Osteoblast (primary cell): ENCODE results near the gene MYG1. TPM values are rescaled to one million over a fixed set of nuclear protein-coding genes. Genes with fewer than 3 reads are reported as not detected.

Source experiments
- DNase-seq: peaks from one replicate; pipeline ENCODE4 v3.0.0; 2011; ENCODE audit warnings: low spot score, mixed read lengths; ENCODE audit not compliant: insufficient read length; ENCODE audit errors: missing footprints
- H2AFZ ChIP-seq: 2 replicates; pipeline ENCODE4 v1.6.0; 2011; ENCODE audit warnings: mild to moderate bottlenecking, low read length
- H3K27ac ChIP-seq: 2 replicates; pipeline ENCODE4 v1.5.1; 2011; ENCODE audit warnings: mild to moderate bottlenecking, low read depth, low read length, moderate library complexity
- H3K27me3 ChIP-seq: 2 replicates; pipeline ENCODE4 v1.6.0; 2012; ENCODE audit warnings: mild to moderate bottlenecking, control low read depth, inconsistent platforms, low read length, moderate library complexity; ENCODE audit not compliant: insufficient read depth
- H3K36me3 ChIP-seq: 2 replicates; pipeline ENCODE4 v1.5.1; 2011; ENCODE audit warnings: mild to moderate bottlenecking, low read length, control low read depth, moderate library complexity; ENCODE audit not compliant: insufficient read depth
- H3K4me1 ChIP-seq: 2 replicates; pipeline ENCODE4 v1.5.1; 2011; ENCODE audit warnings: mild to moderate bottlenecking, low read length, control low read depth, moderate library complexity; ENCODE audit not compliant: insufficient read depth
- H3K4me2 ChIP-seq: 2 replicates; pipeline ENCODE4 v1.6.0; 2011; ENCODE audit warnings: mild to moderate bottlenecking, low read length; ENCODE audit not compliant: insufficient read depth
- H3K4me3 ChIP-seq: fragments of 200-600 bp; sonication (generic); 3 replicates; pipeline ENCODE4 v1.5.1; 2012; ENCODE audit warnings: mild to moderate bottlenecking, low read length, inconsistent platforms; ENCODE audit not compliant: insufficient read depth
- H3K79me2 ChIP-seq: 2 replicates; pipeline ENCODE4 v1.6.0; 2012; ENCODE audit warnings: mild to moderate bottlenecking, low read length, control low read depth, inconsistent platforms; ENCODE audit not compliant: insufficient read depth
- H3K9me3 ChIP-seq: 2 replicates; pipeline ENCODE4 v1.5.1; 2011; ENCODE audit warnings: low read depth, low read length, control low read depth
- H4K20me1 ChIP-seq: 2 replicates; pipeline ENCODE4 v1.6.0; 2012; ENCODE audit warnings: mild to moderate bottlenecking, low read length, control low read depth; ENCODE audit not compliant: insufficient read depth
- total RNA-seq: library from RNA; depleted of rRNA; stranded (reverse); fragments of >200 nt; gene quantifications from 2 replicates; pipeline ENCODE4 v1.2.3, GENCODE V29; 2012
- TF ChIP-seq, protein P1 (sequence below): IDR thresholded peaks from 2 replicates; pipeline ENCODE4 v1.5.1; 2011; ENCODE audit warnings: mild to moderate bottlenecking, low read depth, low read length, moderate library complexity; ENCODE audit errors: extremely low read depth

Gene MYG1
- total RNA-seq, 1 donor = 32.9 TPM

DNA sequence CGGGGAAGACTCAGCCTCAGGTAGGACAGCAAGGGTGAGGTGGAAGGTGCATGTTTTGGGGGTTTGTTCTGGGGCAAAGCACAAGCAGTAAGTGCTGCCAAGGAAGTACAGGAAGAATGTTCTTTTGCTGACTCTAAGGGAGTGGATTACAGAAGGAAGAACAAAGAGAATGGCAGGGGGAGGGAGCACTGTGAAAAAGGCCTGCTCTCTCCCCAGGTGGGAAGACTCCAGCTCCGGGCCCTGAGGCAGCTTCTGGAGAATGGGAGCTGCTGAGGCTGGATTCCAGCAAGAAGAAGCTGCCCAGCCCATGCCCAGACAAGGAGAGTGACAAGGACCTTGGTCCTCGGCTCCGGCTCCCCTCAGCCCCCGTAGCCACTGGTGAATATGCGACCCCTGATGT is 11.2 kb upstream of the MYG1 start:
- Histone ChIP-seq H3K4me2 (no peak overlapping the region), H3K27ac (no peak overlapping the region), H3K36me3 (peaks cover 18% of the 10 kb centered on the region), H3K4me3 (no peak overlapping the region), H3K27me3 (no peaks in the 10 kb centered on the region), H3K4me1 (peaks cover 19% of the 10 kb centered on the region), H2AFZ (no peak overlapping the region), H4K20me1 (no peaks in the 10 kb centered on the region), H3K9me3 (no peaks in the 10 kb centered on the region), H3K79me2 (peaks cover 5% of the 10 kb centered on the region)
- DNase-seq = no peak
- TF ChIP-seq, protein P1, sequence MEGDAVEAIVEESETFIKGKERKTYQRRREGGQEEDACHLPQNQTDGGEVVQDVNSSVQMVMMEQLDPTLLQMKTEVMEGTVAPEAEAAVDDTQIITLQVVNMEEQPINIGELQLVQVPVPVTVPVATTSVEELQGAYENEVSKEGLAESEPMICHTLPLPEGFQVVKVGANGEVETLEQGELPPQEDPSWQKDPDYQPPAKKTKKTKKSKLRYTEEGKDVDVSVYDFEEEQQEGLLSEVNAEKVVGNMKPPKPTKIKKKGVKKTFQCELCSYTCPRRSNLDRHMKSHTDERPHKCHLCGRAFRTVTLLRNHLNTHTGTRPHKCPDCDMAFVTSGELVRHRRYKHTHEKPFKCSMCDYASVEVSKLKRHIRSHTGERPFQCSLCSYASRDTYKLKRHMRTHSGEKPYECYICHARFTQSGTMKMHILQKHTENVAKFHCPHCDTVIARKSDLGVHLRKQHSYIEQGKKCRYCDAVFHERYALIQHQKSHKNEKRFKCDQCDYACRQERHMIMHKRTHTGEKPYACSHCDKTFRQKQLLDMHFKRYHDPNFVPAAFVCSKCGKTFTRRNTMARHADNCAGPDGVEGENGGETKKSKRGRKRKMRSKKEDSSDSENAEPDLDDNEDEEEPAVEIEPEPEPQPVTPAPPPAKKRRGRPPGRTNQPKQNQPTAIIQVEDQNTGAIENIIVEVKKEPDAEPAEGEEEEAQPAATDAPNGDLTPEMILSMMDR = no peak

DNA sequence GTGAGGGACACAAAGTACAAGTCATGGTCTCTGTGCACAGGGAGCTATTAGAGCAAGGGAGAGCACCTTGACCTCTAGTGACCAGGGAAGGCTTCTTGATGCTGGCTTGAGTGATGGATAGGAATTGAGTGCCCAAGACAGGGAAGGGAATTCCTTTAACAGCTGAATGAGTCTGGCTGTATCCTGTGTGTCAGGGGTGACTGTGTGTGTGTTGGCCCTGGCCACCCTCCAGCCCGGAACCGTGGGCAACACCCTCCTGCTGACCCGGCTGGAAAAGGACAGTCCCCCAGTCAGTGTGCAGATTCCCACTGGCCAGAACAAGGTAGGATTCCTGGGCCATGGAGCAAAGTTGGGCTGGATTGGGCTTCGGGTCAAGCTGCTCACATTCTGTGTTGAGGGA is 9.6 kb upstream of the MYG1 start:
- Histone ChIP-seq H3K27me3 (no peaks in the 10 kb centered on the region), H3K4me1 (peaks cover 21% of the 10 kb centered on the region), H3K36me3 (peaks cover 16% of the 10 kb centered on the region), H3K4me2 (peak overlapping the region; percentile 17), H3K79me2 (peaks cover 7% of the 10 kb centered on the region), H3K9me3 (no peaks in the 10 kb centered on the region), H3K27ac (peak overlapping the region; percentile 71), H3K4me3 (no peak overlapping the region), H2AFZ (peak overlapping the region; percentile 69), H4K20me1 (no peaks in the 10 kb centered on the region)
- DNase-seq = peak; percentile 90
- TF ChIP-seq, protein P1 = no peak

DNA sequence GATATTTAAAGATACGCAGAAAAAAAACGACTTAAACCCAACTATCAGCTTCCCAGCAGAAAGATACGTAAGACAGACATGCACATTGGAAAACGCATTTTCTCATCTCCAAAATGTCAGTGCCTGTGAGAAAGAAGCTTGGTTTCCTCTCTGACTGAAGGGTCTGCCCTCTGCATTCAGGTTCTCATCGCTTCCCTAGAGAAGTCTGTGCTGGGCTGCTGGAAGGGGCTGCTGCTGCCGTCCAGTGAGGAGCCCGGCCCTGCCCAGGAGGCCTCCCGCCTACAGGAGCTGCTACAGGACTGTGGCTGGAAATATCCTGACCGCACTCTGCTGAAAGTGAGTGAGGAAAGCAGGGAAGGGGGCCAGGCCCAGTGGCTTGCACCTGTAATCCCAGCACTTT is 8.8 kb upstream of the MYG1 start:
- no peaks in the 10 kb centered on the region for H4K20me1 ChIP-seq
- H3K4me2 ChIP-seq = peak overlapping the region; percentile 15
- no peaks in the 10 kb centered on the region for H3K9me3 ChIP-seq
- peaks cover 12% of the 10 kb centered on the region for H3K79me2 ChIP-seq
- H3K36me3 ChIP-seq = peaks cover 13% of the 10 kb centered on the region
- H3K4me3 ChIP-seq = no peak overlapping the region
- peak overlapping the region; percentile 71 for H3K27ac ChIP-seq
- TF ChIP-seq, protein P1 = no peak
- H3K4me1 ChIP-seq = peaks cover 25% of the 10 kb centered on the region
- no peaks in the 10 kb centered on the region for H3K27me3 ChIP-seq
- H2AFZ ChIP-seq = peak overlapping the region; percentile 92
- DNase-seq = peak; percentile 78

DNA sequence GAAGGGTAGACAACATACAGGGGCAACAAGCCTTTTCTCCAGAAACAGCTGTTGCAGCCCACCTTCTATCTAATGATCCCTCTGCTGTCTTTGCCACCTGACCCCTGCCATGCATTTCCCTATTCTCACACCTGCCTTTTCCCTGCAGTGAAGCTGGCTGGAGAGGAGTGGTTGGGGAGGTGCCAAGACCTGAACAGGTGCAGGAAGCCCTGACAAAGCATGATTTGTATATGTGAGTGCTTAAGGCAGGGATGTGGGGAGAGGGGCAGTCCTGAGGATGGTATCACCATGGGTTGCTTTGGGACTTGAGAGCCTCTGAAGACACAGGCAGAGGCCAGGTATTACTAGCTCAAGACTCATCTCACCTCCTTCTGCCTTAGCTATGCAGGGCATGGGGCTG is 7.1 kb upstream of the MYG1 start:
- TF ChIP-seq, protein P1 = no peak
- H4K20me1 ChIP-seq = no peaks in the 10 kb centered on the region
- no peak overlapping the region for H3K27ac ChIP-seq
- H3K36me3 ChIP-seq = peaks cover 17% of the 10 kb centered on the region
- no peak for DNase-seq
- H3K9me3 ChIP-seq = no peaks in the 10 kb centered on the region
- H3K27me3 ChIP-seq = no peaks in the 10 kb centered on the region
- no peak overlapping the region for H3K4me3 ChIP-seq
- peaks cover 30% of the 10 kb centered on the region for H3K79me2 ChIP-seq
- H3K4me2 ChIP-seq = no peak overlapping the region
- peaks cover 40% of the 10 kb centered on the region for H3K4me1 ChIP-seq
- H2AFZ ChIP-seq = no peak overlapping the region
